CD1c-positive myeloid dendritic cell (primary cell): Measurements from ENCODE around the gene ZNF383.
"Not testable (repeated sequence)": the region's sequence is repeated elsewhere in the genome, so short reads cannot be mapped to it uniquely, and the experiment has no call there.

Experiments used
- DNase-seq: peaks from one replicate; pipeline ENCODE4 v3.0.0-alpha.2; 2016; ENCODE audit errors: extremely low spot score

ZNF383 gene

DNA sequence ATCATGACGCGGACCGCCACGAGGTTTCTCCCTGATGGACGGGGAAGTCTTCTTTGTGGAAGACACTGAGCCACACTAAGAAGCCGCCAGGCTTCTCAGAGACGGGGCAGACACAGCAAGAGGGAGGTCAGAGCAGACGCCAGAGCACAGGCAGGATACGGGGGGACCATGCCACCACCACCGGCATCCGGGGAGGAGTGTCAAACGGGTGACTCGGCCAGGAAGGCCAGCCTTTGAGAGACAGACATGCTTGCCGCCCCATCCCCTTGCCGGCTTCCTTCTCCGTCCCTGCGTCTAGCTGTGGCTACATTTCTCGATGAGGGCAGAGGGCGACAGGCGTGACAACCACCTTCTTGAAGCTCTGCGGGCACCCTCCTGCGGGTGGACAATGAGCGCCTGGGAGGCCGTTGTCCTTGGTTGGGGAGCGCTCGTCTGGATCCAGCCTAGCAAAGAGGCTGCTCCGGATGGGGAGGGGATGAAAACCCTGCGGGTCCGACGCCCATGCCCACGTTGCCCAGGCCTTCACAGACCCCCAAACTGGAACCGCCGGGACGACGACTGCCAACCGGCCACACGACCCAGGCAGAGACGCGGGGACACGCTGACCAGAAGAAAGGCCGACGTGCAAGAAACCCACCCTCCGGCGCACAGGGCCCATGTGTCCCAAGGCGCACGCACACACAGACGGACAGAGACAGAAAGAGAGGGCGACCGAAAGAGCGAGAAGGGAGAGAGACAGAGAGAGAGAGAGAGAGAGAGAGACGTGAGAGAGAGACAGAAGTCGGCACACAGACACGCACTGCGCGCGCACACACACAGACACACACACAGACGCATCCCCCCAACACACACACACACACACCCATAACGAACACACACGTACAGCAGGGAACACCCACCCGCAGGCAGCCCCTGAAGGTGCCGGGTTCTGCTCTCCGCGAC is 75.3 kb downstream of the ZNF383 start:
- DNase-seq, result not testable (repeated sequence)

DNA sequence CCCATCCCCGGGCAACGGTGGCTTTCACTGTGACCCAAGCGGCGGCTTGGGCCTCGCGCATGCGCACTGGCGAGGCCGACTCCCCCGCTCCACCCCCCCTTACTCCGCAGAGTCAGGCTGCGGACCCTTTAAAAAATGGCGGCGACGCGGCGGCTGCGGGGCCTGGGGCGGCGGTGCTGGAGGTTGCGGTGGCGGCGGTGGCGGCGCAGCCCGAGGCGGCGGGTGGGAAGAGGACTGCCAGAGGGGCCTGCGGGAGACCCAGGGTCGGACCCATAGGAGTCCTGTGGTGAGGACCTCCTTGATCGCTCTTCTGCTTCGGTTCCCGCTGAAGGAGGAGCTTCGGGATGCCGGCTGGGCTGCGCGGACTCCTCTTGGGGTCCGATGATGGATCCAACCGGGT is 76.2 kb downstream of the ZNF383 start:
- DNase-seq, result not testable (repeated sequence)
